ENCODE data around the gene TBC1D1.

The TBC1D1 gene

DNA sequence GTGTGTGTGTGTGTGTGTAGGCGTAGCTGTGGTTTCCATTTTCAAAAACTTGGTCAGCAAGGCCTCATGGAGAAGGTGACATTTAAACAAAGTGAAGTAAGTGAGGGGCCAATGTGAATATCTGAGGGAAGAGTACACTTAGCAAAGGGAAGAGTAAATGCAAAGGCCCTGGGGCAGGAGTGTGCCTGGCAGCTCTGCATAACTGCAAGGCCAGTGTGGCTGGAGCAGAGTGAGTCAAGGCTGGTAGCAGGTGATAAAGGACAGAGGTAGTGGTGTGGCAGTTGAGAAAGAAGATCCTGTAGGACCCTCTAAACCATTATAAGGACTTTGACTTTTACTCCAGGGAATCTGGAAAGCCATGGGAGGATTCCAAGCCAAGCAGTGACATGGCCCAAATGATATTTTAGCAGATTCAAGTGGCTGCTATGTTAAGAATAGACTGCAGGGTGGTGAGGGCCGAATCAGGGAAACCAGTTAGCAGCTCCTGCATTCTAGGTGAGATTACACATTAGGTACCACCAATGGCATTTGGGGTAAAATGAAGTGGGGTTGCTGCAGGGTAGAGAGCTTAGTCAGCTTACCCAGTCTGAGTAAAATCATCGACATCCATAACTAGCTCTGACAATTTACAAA, 5.9 kb upstream of the TBC1D1 start:
- no peak for DNase-seq

DNA sequence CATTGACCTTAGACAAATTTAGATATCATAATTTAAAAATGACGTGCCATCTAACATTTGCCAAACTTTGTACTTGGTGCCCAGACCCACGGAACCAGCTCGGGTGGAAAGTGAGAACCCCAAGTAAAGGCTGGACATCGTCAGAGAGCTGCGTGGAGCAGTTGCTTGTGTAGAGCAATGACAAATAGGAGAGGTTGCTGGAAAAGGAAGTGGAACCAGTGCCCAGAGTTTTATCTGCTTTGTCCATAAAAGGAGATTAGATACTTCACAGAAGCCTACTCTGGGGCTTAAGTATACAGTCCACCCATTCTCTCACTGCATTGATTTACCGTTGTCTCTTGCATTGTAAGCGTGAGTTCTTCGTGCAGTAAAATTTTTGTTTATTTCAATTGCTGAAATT, 5.4 kb upstream of the TBC1D1 start:
- DNase-seq, result no peak

DNA sequence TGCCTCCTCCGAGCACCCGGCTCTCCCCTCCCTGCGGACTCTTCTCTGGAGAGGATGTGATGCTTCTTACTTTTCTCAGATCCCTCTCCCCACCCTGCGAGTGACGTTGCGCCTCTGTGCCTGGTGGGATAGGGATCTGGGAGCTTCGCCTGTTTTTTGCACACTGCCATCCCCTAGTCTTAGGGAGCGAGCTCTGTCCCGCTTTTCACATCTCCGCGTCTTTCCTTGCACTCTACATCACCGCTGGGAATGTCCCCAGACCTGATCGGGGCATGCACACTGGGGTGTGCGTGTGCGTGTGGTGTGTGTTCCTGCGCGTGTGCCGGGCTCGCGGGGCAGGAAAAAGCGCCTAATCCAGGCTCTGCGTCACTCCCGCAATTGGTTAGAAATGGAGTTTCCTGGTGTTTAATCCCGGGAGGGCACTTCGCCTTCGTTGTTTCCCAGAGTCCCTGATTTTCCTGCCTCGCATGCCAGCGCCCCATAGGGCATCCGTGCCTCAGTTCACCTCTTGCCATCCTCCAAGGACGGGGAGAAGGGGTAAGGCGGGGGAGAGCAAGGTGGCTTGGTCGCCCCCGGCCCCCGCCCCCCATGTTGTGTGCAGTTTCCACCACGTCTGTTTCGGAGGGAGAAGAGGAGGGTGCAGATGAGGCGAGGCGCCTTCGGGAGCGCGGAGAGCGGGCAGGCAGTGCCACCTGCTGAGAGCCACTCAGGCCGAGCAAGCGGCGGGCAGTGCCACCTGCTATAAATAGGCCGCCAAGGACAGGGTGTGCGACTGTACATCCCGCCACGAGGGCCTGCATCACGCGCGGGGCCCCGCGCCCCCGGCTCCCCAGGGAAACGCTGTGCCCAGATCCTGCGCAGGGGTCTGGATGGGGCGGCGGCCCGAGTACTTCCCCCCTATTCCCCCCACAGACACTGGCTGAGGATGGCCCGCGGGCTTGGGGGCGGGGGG, 759 bp upstream of the TBC1D1 start:
- peak; percentile 71 for DNase-seq

DNA sequence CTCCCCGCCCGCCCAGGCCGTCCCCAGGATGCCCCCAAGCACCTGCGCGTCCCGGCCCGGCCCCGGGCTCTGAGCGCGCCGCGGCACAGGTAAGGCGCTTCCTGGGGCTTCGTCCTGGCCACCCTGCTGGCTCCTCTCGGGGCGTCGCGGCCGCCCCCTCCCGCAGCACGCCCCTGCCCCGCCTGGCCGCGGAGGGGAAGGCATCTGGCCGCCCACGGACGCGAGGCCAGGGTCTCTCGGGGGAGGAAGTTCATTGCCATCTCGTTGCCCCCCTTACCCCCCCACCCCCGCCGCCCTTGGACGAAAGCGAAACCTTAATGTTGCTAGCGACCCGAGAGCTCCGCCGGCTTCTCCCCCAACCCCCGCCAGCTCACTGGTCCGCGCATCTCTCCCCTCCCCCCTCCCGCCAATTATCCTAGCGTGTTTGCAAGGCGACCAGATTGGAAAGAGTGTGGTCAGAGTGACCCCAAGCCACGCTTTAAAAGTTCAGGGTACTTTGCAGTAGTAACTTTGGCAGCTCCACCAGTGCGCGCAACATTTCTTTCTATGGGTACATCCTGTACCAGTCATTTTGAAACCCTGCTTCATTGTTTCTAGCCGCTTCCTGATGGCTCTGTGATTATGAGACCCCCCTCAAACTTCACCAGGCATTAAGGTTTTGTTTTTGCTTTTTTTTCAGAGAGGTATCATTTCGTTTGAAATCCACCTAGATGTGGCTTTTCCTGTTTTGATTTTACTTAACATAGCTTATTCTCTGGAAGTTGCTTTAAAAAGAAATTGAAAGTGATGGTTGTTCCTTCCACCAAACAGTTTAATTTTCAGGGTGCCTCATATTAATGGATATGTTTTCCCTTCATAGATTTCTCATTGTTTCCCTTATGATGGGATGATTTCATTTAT, 626 bp downstream of the TBC1D1 start:
- DNase-seq, result peak; percentile 39

DNA sequence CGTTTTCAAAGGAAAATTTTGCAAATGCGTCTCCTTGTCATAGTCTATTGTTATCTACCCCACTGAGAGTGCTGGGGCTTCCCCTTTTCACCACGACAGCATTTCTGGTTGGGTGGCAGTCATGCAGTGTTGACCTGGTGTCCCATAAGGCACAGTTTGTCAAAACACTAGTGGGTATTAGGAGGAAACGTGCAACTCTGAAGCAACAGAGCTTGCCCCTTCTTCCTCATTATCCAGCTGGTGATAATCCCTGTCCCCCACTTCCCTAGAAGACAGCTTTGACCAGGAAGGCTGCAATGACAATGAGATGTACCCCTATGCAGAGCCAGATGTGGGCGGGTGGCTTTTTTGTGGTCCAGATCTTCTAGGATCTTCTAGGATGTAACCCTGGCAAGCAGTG, 1.8 kb downstream of the TBC1D1 start:
- no peak for DNase-seq

DNA sequence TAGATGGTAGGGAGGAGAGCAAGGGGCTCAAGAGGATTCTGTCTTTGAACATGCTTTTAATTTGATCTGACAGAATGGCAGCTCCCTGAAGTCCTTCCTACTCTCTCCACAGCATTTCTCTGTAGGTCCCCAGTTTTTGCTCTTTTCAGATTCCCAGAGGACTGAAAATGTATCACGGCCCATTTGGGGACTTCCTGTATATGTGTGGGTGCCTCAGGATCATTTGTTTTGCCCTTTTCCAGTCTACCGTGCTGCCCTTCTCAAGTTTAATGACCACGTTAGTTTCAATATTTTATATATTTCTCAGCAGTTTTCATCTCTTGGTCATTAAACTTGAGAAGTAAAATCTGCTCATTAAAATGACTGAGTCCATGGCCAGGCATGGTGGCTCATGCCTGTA, 2.3 kb downstream of the TBC1D1 start:
- no peak for DNase-seq

DNA sequence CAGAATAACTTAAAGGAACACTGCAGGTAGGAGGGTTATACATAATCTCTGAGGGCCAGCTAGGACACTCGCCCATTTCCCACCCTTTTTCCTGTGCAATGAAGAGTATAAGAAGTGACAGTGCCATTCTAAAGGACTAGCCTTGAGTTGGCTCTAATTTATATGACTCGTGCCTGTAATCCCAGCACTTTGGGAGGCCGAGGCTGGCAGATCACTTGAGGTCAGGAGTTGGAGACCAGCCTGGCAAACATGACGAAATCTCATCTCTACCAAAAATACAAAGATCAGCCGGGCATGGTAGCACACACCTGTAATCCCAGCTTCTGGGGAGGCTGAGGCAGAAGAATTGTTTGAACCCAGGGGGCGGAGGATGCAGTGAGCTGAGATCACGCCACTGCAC, 4.4 kb downstream of the TBC1D1 start:
- DNase-seq, result no peak

DNA sequence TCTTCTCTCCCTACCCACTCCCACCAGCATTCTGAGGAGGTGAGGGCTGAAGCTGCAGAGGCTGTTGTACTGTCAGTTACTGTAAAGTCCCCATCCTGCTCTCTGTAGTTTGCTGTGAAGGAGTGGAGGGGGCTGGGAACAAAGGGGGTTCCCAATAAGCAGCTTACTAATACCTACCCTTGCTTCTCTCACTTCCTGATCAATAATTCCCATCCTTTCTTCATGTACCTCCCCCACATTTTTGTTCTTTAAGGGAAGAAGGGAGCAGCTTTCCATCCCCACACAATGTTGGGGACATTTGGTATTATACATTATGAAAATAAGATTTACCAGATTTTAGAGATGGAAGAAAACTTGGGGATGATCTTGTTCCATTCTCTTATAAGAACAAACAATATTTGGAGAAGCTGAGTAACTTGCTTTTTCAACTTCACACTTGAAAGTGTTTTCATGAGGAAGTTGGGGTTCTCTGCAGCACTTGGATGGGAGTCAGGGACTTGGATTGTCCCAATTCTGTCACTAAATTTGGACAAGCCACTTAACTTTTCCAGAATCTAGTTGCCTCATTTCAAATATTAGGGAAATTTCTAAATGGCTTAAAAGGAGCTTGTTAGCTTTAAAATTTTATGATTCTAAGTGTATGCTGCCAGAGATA, 5.4 kb downstream of the TBC1D1 start:
- no peak for DNase-seq

DNA sequence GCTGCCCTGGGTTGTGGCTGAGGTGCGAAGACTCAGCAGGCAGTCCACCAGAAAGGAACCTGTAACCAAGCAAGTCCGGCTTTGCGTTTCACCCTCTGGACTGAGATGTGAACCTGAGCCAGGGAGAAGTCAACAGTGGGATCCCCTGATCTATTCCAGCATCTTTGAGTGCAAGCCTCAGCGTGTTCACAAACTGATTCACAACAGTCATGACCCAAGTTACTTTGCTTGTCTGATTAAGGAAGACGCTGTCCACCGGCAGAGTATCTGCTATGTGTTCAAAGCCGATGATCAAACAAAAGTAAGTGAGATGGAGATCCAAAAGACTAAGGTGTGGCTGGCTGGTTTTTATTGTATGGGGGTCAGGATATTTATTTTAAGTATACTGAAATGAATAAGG, 11.3 kb downstream of the TBC1D1 start:
- DNase-seq, result no peak

DNA sequence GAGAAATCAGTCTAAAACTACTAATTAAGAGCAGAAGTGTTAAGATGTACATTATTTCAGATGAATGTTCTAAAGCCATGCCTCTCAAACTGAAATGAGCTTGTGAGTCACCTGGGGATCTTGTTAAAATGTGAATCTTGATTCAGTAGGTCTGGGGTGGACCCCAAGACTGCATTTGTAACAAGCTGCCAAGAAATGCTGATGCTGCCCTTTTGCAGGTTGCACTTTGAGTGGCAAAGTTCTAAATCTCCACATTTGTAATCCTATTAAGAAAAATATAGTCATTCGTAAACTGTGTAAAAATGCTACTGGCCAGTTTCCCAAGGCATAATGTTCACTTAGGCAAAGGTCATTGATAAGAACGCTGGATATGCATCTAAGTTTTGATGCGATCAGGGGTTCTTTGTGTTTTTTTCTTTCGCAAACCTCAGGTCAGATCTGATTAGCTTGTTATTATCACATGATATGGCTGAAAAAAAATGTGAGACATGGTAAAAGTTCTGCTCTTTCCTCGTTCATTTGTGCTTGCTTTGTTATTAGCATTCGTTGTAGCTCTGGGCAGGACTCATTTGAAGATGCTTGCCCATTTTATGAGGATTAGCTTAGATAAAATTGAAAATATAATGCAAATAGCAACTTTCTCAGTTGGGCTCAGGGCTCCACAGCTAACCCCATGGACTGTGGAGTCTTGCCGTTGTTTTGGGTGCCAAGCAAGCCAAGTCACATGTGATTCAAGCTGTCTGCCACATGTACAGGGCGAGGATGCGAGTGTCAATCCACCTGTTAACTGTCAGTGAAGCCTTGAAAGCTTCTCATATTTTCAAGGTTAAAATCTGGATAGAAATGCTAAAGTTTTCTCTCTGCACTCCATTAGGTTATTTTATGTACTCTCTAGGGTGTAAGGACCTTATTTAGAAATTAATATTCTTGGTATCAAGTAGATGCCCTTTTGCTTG, 12.1 kb downstream of the TBC1D1 start:
- DNase-seq, result no peak

DNA sequence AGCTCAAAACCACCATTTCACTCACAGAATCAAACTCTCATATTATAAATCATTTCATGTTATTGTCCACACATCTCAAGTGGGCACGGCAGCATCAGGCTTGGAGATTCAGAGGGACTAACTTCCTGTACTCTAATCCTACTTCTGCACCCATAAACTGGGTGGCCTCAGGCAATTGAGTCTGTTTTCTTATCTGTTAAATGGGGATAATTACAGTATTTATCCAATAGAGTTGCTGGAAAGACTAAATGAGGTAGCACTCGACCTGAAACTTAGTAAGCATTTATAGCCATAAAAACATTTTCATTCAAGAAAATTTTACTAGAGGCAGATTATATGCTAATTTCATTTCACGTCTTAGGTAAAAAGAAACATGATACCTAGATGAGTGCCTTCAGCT, 13.0 kb downstream of the TBC1D1 start:
- DNase-seq, result no peak

DNA sequence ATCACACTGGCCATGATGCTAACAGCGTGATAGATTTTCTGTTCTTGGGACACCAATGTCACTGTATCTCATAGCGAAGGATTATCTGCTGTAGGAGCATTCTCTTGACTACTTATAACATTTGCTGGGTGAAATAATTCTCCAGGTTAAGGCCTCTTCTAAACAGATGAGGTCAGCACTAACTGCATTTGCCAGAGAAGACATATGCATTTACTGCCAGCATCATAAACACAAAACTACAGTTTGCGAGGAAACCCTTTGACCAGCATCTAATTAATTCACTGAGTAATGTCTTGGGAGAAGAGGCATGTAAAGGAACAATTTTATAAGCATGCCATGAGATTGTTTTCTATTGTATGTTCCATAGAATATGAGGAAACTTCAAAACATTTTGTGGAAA, 13.9 kb downstream of the TBC1D1 start:
- no peak for DNase-seq

DNA sequence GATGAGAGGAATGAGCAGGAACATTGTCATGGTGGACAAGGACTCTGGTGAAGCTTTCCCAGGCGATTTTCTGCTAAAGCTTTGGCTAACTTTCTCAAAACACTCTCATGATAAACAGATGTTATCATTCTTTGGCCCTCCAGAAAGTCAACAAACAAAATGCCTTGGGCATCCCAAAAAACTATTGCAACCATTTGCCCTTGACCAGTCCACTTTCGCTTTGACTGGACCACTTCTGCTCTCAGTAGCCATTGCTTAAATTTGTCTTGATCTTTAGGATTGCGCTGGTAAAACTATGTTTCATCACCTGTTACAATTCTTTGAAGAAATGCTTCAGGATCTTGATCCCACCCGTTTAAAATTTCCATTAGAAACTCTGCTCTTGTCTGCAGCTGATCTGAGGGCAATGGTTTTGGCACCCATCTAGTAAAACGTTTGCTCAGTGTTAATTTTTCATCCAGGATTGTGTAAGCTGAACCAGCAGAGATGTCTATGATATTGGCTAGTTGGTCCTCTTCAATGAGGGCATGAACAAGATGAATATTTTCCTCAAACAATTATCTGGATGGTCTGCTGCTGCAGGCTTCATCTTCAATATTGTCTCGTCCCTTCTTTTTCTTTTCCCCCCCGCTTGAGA, 14.8 kb downstream of the TBC1D1 start:
- DNase-seq, result no peak

DNA sequence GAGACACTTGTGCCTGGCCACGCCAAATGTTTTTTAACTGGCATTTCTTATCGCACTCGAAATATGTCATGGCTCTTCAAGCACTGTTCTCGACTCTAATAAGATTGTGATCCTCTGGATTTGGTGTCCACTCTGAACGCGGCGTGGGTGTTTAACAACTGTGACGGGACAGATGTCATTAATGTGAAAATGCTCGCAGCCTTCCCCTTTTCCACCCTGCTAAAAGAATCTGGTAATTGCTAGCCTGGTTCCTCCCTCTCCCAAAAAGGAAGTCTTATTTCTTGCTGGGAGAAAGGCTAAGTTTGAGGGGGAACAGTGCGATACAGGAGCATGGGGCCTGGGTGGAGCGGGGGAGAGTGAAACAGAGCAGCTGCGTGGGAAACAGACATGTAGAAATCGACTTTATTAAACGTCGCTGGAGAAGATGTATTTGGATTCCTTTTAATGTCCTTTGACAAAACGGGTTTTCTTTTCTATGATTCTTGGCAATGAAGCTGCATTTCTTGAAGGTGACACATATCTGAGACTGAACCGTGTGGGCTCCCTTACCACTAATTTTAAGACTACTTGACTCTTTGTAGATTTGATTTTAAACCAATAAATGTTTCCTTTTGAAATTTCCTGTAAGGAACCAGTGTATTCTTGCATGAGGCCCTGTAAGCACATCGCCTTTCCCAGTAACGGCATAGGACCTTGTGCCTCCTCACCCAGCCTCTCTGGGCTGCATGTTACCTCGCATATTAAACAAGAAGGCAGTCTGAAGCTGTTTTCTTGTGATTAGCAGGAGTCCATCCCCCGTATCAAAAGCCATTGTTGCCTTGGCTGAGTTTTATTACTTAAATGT, 17.8 kb downstream of the TBC1D1 start:
- peak; percentile 31 for DNase-seq

DNA sequence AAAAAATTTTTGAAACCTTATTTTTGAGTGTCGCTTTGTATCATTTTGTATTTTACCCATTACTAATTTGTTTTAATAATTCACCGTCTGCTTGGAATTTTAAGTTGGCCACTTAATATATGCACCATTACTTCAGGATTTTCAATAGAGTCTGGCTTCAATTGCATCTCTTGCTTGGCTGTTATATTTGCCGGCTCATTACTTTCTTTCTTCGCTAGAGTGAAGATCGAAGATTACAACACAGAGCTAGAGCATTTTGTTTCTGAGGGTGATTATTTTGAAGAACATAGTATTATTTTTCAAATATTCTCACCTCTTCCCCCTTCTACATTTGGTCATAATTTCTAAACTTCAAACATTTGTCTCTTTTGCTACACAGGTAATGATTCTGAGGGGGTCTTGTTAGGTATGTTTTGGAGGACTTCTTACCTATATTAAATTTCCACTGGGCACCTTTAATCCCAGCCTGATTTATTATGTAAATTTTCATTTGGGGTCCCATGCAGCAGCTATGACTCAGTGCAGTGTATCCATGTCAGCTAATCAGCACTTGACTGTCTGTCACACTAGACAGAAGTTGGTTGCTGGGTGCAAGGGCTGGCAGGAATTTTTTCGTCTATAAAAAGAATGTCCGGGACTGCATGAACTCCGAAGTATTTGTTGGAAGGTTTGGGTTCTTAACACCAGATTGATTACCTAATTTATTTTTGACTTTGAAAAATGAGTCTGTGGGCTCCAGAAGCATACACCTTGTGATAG, 18.6 kb downstream of the TBC1D1 start:
- no peak for DNase-seq

DNA sequence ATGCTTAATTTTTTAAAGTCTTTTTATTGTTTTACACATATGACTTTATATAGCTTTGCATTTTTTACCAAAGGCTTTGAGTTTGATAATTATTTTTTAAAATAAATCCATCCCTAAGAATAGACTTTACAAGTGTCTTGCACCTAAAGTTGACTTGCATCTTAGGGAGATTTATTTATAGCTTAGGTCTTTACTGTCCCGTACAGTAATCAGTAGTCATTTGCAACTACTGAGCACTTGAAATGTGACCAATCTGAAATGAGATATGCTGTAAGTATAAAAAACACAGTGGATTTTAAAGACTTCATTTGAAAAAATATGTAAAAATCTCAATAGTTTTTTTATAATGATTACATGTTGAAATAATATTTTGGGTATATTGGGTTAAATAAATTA, 19.2 kb downstream of the TBC1D1 start:
- DNase-seq, result no peak

DNA sequence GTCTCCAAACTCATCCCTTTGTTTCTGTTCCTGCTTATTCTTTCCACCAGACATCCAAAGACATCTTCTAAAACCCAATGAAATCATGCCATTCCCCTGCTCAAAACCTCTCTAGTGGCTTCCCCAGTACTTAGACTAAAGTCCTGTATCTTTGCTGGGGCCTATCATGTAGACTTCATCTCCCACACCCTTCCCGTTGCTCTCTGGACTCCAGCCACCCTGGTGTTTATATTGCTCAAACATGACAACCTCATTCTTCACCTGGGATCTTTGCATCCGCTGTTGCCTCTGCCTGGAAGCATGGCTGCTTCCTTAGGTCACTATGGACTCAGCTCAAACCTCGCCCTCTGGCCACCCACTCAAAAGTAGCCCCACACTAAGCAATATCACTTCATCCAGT, 23.7 kb downstream of the TBC1D1 start:
- no peak for DNase-seq

DNA sequence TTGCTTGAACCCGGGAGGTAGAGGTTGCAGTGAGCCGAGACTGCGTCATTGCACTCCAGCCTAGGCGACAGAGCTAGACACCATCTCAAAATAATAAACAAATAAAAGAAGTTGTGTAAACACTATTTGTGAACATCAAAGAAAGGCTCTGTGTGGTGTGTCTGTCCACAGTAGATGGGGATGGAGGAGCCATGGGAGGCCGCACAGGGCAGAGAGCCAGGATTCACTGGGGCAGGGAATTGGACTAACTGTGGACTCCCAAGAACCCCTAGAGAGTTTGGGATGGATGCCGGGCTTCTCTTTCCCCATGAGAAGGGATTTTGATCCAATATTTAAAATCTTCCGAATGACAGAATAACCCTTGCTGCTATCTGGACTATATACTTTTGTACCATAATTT, 26.5 kb downstream of the TBC1D1 start:
- no peak for DNase-seq

DNA sequence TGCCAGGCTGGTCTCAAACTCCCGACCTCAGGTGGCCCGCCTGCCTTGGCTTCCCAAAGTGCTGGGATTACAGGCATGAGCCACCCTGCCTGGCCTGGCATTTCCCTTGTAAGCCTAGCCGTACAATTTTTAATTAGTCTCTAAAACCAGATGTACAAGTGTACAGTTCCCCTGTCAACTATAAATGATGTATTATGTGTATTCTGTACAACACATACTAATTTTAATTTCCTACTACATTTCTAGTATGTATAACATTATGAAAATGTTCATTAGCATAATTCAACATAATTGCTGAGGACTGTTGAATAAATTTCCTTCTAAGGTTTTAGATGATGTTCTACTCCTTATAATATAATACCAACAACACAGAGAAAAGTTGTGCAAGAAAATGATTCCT, 27.8 kb downstream of the TBC1D1 start:
- no peak for DNase-seq

Data from right kidney (tissue), 1 donor.